ENCODE measurements around the gene SLC35G3. TPM values are rescaled to one million over a fixed set of nuclear protein-coding genes. Genes with fewer than 3 reads are reported as not detected.

The SLC35G3 gene
- total RNA-seq, 1 experiment from 2014 or later, result not detected

DNA sequence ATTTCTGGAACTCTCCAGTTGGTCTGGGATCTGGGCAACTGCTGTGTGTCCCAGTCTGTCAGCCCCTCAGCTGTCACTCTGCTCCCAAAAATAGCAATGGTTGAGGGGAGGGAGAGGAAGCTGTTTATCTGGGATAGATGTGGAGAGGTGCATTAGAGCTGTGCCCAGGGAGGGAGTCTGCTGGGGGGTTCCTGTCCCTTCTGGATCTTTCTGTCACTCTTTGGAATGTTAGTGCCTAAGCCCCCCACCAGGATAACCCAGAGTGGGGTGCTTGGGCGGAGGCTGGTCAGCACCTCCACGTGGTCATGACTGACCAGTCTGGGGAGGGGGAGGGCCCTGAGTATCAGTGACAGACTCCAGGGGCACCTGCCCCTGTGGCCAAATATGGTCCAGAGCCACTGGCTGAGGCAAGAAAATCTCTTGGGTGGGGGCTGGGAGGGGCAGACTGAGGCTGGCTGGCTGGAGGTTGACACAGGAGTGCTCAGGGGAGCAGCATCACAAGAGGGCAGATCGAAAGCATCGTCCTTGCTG is 46.8 kb downstream of the SLC35G3 start, which contains the start of gene UNC45B:
Gene UNC45B (plus strand): TSS at position 443 of the 531 bp plus-strand sequence. CDS start 447 bp downstream, outside the sequence.
- no peak within 1 kb of the TSS for H4K8ac ChIP-seq (replicated peaks; ENCODE audit: insufficient read length, low read depth, low read length)
- H3K9ac ChIP-seq (ENCODE audit: extremely low read depth, insufficient read length, low read length), result no peak within 1 kb of the TSS
- Mint-ChIP-seq H3K4me3 (no peak within 1 kb of the TSS), H3K27me3 (ENCODE audit: low read depth) (peaks cover 5% of the 10 kb centered on the region), H3K4me1 (peaks cover 6 to 20% of the 10 kb centered on the region in 2 experiments), H3K9me3 (no peaks in the 10 kb centered on the region; a peak in 1 of 5 replicates), H3K36me3 (ENCODE audit: insufficient read depth in 1 of 3, low read depth in 3 of 3) (no peaks in the 10 kb centered on the region), H3K27ac (no peak within 1 kb of the TSS; a peak in 1 of 7 replicates)
- H4K20me1 ChIP-seq (ENCODE audit: control insufficient read depth, insufficient read depth, insufficient read length), result no peaks in the 10 kb centered on the region
- no peak within 1 kb of the TSS; the same call in 1 of the 2 replicates for H3K14ac ChIP-seq (ENCODE audit: insufficient read depth, low read length)
- no peaks in the 10 kb centered on the region for H3K9me3 ChIP-seq (ENCODE audit: control insufficient read depth, low read depth, low read length)
- no peaks in the 10 kb centered on the region for H3K4me1 ChIP-seq (ENCODE audit: insufficient read depth, low read length)
- H2BK12ac ChIP-seq (ENCODE audit: insufficient read length, low read depth, low read length), result no peak within 1 kb of the TSS
- no peak for DNase-seq
- no peak within 1 kb of the TSS for H2BK20ac ChIP-seq (ENCODE audit: low read depth, low read length, poor library complexity, severe bottlenecking)
- no peak within 1 kb of the TSS for H4K91ac ChIP-seq (ENCODE audit: insufficient read length, low read depth, low read length)
- H3K27me3 ChIP-seq (ENCODE audit: insufficient read depth, low read length), result no peaks in the 10 kb centered on the region
- H2AFZ ChIP-seq (ENCODE audit: low read length), result no peak within 1 kb of the TSS
- H4K5ac ChIP-seq (ENCODE audit: insufficient read length, low read depth, low read length), result no peak within 1 kb of the TSS
- H3K23ac ChIP-seq (ENCODE audit: insufficient read length, low read depth, low read length), result no peak within 1 kb of the TSS
- H3K23me2 ChIP-seq (ENCODE audit: insufficient read length, low read depth, low read length, poor library complexity, severe bottlenecking), result no peaks in the 10 kb centered on the region
- no peak within 1 kb of the TSS for H3K4ac ChIP-seq (ENCODE audit: low read depth, low read length)
- H3K4me2 ChIP-seq (ENCODE audit: insufficient read depth, insufficient read length, low read length), result no peak within 1 kb of the TSS
- H3K79me2 ChIP-seq (ENCODE audit: insufficient read depth, low read length), result no peaks in the 10 kb centered on the region
- H2BK120ac ChIP-seq (ENCODE audit: low read depth, low read length, poor library complexity, severe bottlenecking), result no peak within 1 kb of the TSS
- H3K27ac ChIP-seq (ENCODE audit: insufficient read length, low read depth, low read length), result no peak within 1 kb of the TSS
- H3K79me1 ChIP-seq (ENCODE audit: insufficient read depth, low read depth, low read length, poor library complexity, severe bottlenecking), result no peaks in the 10 kb centered on the region
- TF ChIP-seq, protein P1, sequence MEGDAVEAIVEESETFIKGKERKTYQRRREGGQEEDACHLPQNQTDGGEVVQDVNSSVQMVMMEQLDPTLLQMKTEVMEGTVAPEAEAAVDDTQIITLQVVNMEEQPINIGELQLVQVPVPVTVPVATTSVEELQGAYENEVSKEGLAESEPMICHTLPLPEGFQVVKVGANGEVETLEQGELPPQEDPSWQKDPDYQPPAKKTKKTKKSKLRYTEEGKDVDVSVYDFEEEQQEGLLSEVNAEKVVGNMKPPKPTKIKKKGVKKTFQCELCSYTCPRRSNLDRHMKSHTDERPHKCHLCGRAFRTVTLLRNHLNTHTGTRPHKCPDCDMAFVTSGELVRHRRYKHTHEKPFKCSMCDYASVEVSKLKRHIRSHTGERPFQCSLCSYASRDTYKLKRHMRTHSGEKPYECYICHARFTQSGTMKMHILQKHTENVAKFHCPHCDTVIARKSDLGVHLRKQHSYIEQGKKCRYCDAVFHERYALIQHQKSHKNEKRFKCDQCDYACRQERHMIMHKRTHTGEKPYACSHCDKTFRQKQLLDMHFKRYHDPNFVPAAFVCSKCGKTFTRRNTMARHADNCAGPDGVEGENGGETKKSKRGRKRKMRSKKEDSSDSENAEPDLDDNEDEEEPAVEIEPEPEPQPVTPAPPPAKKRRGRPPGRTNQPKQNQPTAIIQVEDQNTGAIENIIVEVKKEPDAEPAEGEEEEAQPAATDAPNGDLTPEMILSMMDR (conservative IDR thresholded peaks at IDR 0.05), result no peak
- H3K56ac ChIP-seq (ENCODE audit: insufficient read length, low read depth, low read length), result no peak within 1 kb of the TSS
- H2BK15ac ChIP-seq (ENCODE audit: low read depth, low read length), result no peak within 1 kb of the TSS
- H3K18ac ChIP-seq (ENCODE audit: insufficient read length, low read depth, low read length), result no peak within 1 kb of the TSS
- H2BK5ac ChIP-seq (ENCODE audit: insufficient read length, low read length), result no peak within 1 kb of the TSS
- WGBS (ENCODE audit: extremely low coverage, insufficient read length, low lambda C conversion rate), result no CpG with 5 or more reads among the region's 4 CpGs
- no peak within 1 kb of the TSS for H2AK5ac ChIP-seq (ENCODE audit: insufficient read length, low read length)
- H3T11ph ChIP-seq (ENCODE audit: low read length), result no peak within 1 kb of the TSS

Measured in H9 (cell line).